Measurements from ENCODE around the gene DXO.
"Not testable (repeated sequence)": the region's sequence is repeated elsewhere in the genome, so short reads cannot be mapped to it uniquely, and the experiment has no call there.

Gene DXO

GRCh38 chr6:31971993-31972708, at the start of gene DXO:
Gene DXO, minus strand, starts transcription at chr6:31972138. Its CDS starts 463 bp downstream, at chr6:31971675.
- DNase-seq (ENCODE audit: low read depth, low spot score): peak; percentile 92
- Histone ChIP-seq H3K9me3 (ENCODE audit: insufficient read depth, low read length) (peaks cover 5% of the 10 kb centered on the region; the same call in 1 of the 2 replicates), H3K4me1 (ENCODE audit: insufficient read depth, insufficient read length) (no peaks in the 10 kb centered on the region), H3K9ac (ENCODE audit: insufficient read length, low read depth) (peak within 1 kb of the TSS; percentile 79), H3K4me3 (ENCODE audit: insufficient read length, low read depth) (peak within 1 kb of the TSS; percentile 76), H3K27me3 (ENCODE audit: insufficient read depth, insufficient read length) (no peaks in the 10 kb centered on the region), H3K36me3 (ENCODE audit: insufficient read depth, insufficient read length, low read length) (peaks cover 45% of the 10 kb centered on the region)
- TF ChIP-seq SUZ12 (IDR thresholded peaks at IDR 0.05; ENCODE audit: extremely low read depth, insufficient read depth, insufficient read length): no peak
- TF ChIP-seq ZNF274 (IDR thresholded peaks at IDR 0.05; ENCODE audit: low read depth, low read length): no peak
- no peak for TF ChIP-seq YY1 (IDR thresholded peaks at IDR 0.05; ENCODE audit: insufficient read depth, insufficient read length)

DNA sequence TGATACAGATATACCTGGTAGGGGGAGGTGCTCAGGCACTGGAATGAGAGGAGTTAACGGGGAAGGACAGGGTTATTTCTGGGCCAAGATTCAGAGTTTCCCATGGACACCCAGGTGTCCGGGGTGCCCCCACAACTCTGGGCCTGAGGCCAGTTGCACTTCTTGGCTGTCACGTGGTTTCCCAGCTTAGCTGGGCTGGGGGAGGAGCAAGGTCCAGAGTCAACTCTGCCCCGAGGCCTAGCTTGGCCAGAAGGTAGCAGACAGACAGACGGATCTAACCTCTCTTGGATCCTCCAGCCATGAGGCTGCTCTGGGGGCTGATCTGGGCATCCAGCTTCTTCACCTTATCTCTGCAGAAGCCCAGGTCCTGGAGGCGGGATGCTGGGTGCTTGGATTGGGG, 42.6 kb upstream of the DXO start, which contains the start of gene C4B:
C4B (plus strand) TSS at position 249 of the 400 bp plus-strand sequence; CDS start at position 300, 51 bp downstream.
- DNase-seq (ENCODE audit: low read depth, low spot score); H3K4me3 ChIP-seq (ENCODE audit: insufficient read length, low read depth); H3K9me3 ChIP-seq (ENCODE audit: insufficient read depth, low read length); H3K36me3 ChIP-seq (ENCODE audit: insufficient read depth, insufficient read length, low read length); H3K4me1 ChIP-seq (ENCODE audit: insufficient read depth, insufficient read length); H3K27me3 ChIP-seq (ENCODE audit: insufficient read depth, insufficient read length); H3K9ac ChIP-seq (ENCODE audit: insufficient read length, low read depth): not testable (repeated sequence)

DNA sequence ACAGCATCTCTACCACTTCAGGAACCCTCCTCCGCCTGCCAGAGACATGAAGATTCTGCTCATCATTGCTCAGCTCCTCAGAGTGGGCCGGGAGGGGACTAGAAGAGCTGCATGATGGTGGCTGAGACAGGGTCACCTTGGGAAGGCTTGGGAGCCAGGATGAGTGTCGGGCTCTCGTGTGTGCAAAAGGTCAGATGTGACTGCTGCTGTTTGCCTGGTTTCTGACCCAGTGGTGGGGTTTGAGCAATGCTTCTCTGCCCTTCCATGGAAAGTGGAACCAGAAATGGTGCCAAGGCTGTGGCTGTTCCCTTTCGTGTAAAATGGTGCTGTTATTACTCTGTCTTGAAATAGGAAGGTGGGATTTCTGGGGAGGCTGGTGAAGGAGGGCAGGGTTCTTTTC, 41.8 kb upstream of the DXO start:
- not testable (repeated sequence) for H3K9me3 ChIP-seq (ENCODE audit: insufficient read depth, low read length); H3K4me3 ChIP-seq (ENCODE audit: insufficient read length, low read depth); H3K4me1 ChIP-seq (ENCODE audit: insufficient read depth, insufficient read length); H3K36me3 ChIP-seq (ENCODE audit: insufficient read depth, insufficient read length, low read length); DNase-seq (ENCODE audit: low read depth, low spot score); H3K9ac ChIP-seq (ENCODE audit: insufficient read length, low read depth); H3K27me3 ChIP-seq (ENCODE audit: insufficient read depth, insufficient read length)

DNA sequence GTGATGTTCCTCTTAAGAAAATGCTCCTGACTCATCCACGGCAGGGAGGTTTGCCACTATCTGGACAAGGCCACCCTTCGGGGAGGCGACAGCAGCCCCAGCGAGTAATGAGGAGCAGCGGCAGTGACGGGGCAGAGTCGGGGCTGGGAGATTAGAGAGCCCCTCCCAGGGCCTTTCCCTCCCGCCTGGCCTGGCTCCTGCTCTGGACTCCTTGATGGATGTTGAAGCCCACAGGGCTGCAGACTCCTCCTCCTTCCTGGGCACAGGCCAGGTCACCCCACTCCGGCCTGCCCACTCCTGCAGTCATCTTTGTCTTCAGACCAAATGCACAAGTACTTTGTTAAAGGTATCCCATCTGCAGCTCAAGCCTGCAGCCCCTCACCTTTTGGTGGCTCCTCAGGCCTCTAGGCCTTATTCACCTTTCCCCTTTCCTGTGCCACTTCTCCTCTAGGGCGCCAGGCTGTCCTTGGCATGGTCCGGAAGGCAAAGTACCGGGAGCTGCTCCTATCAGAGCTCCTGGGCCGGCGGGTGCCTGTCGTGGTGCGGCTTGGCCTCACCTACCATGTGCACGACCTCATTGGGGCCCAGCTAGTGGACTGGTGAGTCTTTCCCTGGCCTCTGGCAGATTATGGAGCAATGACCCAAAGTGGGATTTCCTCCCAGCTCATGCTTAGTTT, 41.1 kb upstream of the DXO start:
- H3K9ac ChIP-seq (ENCODE audit: insufficient read length, low read depth); DNase-seq (ENCODE audit: low read depth, low spot score); H3K9me3 ChIP-seq (ENCODE audit: insufficient read depth, low read length); H3K4me3 ChIP-seq (ENCODE audit: insufficient read length, low read depth); H3K36me3 ChIP-seq (ENCODE audit: insufficient read depth, insufficient read length, low read length); H3K4me1 ChIP-seq (ENCODE audit: insufficient read depth, insufficient read length); H3K27me3 ChIP-seq (ENCODE audit: insufficient read depth, insufficient read length): not testable (repeated sequence)

- H3K4me1 ChIP-seq (ENCODE audit: insufficient read depth, insufficient read length); H3K4me3 ChIP-seq (ENCODE audit: insufficient read length, low read depth); H3K36me3 ChIP-seq (ENCODE audit: insufficient read depth, insufficient read length, low read length); H3K9ac ChIP-seq (ENCODE audit: insufficient read length, low read depth); DNase-seq (ENCODE audit: low read depth, low spot score); H3K9me3 ChIP-seq (ENCODE audit: insufficient read depth, low read length); H3K27me3 ChIP-seq (ENCODE audit: insufficient read depth, insufficient read length): not testable (repeated sequence)
These were observed 39.1 kb upstream of the DXO start for GRCh38 chr6:32010856-32011530.

- not testable (repeated sequence) for H3K27me3 ChIP-seq (ENCODE audit: insufficient read depth, insufficient read length); H3K36me3 ChIP-seq (ENCODE audit: insufficient read depth, insufficient read length, low read length); H3K9ac ChIP-seq (ENCODE audit: insufficient read length, low read depth); H3K4me3 ChIP-seq (ENCODE audit: insufficient read length, low read depth); DNase-seq (ENCODE audit: low read depth, low spot score); H3K9me3 ChIP-seq (ENCODE audit: insufficient read depth, low read length); H3K4me1 ChIP-seq (ENCODE audit: insufficient read depth, insufficient read length)
These were observed 37.6 kb upstream of the DXO start for GRCh38 chr6:32009537-32009936.

- H3K36me3 ChIP-seq (ENCODE audit: insufficient read depth, insufficient read length, low read length); H3K27me3 ChIP-seq (ENCODE audit: insufficient read depth, insufficient read length); DNase-seq (ENCODE audit: low read depth, low spot score): not testable (repeated sequence)
These were observed 36.7 kb upstream of the DXO start for GRCh38 chr6:32008616-32009015.

GRCh38 chr6:32008037-32008436, 36.1 kb upstream of the DXO start:
- H3K27me3 ChIP-seq (ENCODE audit: insufficient read depth, insufficient read length); DNase-seq (ENCODE audit: low read depth, low spot score); H3K36me3 ChIP-seq (ENCODE audit: insufficient read depth, insufficient read length, low read length); H3K4me1 ChIP-seq (ENCODE audit: insufficient read depth, insufficient read length); H3K9me3 ChIP-seq (ENCODE audit: insufficient read depth, low read length); H3K4me3 ChIP-seq (ENCODE audit: insufficient read length, low read depth); H3K9ac ChIP-seq (ENCODE audit: insufficient read length, low read depth): not testable (repeated sequence)

More at GRCh38 chr6:32008616-32009015, 36.7 kb upstream of the DXO start:
- not testable (repeated sequence) for H3K9me3 ChIP-seq (ENCODE audit: insufficient read depth, low read length); H3K4me3 ChIP-seq (ENCODE audit: insufficient read length, low read depth); H3K9ac ChIP-seq (ENCODE audit: insufficient read length, low read depth); H3K4me1 ChIP-seq (ENCODE audit: insufficient read depth, insufficient read length)

DNA sequence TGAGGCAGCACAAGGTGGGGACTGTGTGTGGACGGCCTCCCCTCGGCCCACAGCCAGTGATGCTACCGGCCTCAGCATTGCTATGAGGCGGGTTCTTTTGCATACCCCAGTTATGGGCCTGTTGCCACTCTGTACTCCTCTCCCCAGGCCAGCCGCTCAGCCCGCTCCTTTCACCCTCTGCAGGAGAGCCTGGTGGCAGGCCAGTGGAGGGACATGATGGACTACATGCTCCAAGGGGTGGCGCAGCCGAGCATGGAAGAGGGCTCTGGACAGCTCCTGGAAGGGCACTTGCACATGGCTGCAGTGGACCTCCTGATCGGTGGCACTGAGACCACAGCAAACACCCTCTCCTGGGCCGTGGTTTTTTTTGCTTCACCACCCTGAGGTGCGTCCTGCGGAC, 35.1 kb upstream of the DXO start:
- H3K9ac ChIP-seq (ENCODE audit: insufficient read length, low read depth); H3K4me1 ChIP-seq (ENCODE audit: insufficient read depth, insufficient read length); H3K4me3 ChIP-seq (ENCODE audit: insufficient read length, low read depth); DNase-seq (ENCODE audit: low read depth, low spot score); H3K27me3 ChIP-seq (ENCODE audit: insufficient read depth, insufficient read length); H3K36me3 ChIP-seq (ENCODE audit: insufficient read depth, insufficient read length, low read length); H3K9me3 ChIP-seq (ENCODE audit: insufficient read depth, low read length): not testable (repeated sequence)

DNA sequence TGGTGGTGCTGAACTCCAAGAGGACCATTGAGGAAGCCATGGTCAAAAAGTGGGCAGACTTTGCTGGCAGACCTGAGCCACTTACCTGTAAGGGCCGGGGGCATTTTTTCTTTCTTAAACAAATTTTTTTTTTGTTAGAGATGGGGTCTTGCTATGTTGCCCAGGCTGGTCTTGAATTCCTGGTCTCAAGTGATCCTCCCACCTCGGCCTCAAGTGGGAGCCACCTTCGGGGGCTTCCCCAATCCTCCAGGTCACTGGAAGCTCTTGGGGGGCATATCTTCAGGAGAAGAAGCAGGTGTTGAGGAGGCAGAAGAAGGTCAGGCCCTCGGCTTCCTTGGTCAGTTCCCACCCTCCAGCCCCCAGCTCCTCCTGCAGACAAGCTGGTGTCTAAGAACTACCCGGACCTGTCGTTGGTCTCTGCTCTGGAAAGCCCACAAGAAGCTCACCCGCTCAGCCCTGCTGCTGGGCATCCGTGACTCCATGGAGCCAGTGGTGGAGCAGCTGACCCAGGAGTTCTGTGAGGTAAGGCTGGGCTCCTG, 34.1 kb upstream of the DXO start:
- H3K9ac ChIP-seq (ENCODE audit: insufficient read length, low read depth); H3K36me3 ChIP-seq (ENCODE audit: insufficient read depth, insufficient read length, low read length); H3K4me1 ChIP-seq (ENCODE audit: insufficient read depth, insufficient read length); H3K4me3 ChIP-seq (ENCODE audit: insufficient read length, low read depth); DNase-seq (ENCODE audit: low read depth, low spot score); H3K27me3 ChIP-seq (ENCODE audit: insufficient read depth, insufficient read length); H3K9me3 ChIP-seq (ENCODE audit: insufficient read depth, low read length): not testable (repeated sequence)

DNA sequence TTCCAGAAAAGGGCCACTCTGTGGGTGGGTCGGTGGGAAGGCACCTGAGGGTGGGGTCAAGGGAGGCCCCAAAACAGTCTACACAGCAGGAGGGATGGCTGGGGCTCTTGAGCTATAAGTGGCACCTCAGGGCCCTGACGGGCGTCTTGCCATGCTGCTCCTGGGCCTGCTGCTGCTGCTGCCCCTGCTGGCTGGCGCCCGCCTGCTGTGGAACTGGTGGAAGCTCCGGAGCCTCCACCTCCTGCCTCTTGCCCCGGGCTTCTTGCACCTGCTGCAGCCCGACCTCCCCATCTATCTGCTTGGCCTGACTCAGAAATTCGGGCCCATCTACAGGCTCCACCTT, 33.6 kb upstream of the DXO start:
- H3K27me3 ChIP-seq (ENCODE audit: insufficient read depth, insufficient read length); H3K9ac ChIP-seq (ENCODE audit: insufficient read length, low read depth); H3K4me3 ChIP-seq (ENCODE audit: insufficient read length, low read depth); H3K9me3 ChIP-seq (ENCODE audit: insufficient read depth, low read length); DNase-seq (ENCODE audit: low read depth, low spot score); H3K4me1 ChIP-seq (ENCODE audit: insufficient read depth, insufficient read length); H3K36me3 ChIP-seq (ENCODE audit: insufficient read depth, insufficient read length, low read length): not testable (repeated sequence)

Measured in NT2/D1 (cell line).